H54 (cell line): ENCODE data around the gene EIF5A.

Source experiments
- DNase-seq: peaks from one replicate; pipeline ENCODE4 v3.0.0; 2011; ENCODE audit warnings: low spot score, mixed read lengths; ENCODE audit not compliant: insufficient read length
- FAIRE-seq: peaks from 3 replicates; lab custom pipeline; 2011; peaks lifted over from hg19 to GRCh38; lab: Jason Lieb, UNC
- POLR2A ChIP-seq: IDR thresholded peaks from 2 replicates; pipeline ENCODE4 v1.6.1; 2011; ENCODE audit warnings: low read depth, mild to moderate bottlenecking, low read length

The EIF5A gene

GRCh38 chr17:7281074-7281952 lies 26.1 kb upstream of the EIF5A start, which contains the start of gene SLC2A4:
Gene SLC2A4, plus strand, starts transcription at chr17:7281718. Its CDS starts 217 bp downstream, at chr17:7281935.
- peak; percentile 94 for DNase-seq
- no peak for TF ChIP-seq POLR2A
- peak; percentile 80 for FAIRE-seq

GRCh38 chr17:7281953-7282751 lies 25.3 kb upstream of the EIF5A start:
- no peak for TF ChIP-seq POLR2A
- FAIRE-seq = no peak
- no peak for DNase-seq

GRCh38 chr17:7282752-7283321 lies 24.6 kb upstream of the EIF5A start:
- DNase-seq = no peak
- FAIRE-seq = no peak
- TF ChIP-seq POLR2A = no peak

GRCh38 chr17:7283471-7284216 lies 23.8 kb upstream of the EIF5A start:
- TF ChIP-seq POLR2A = no peak
- FAIRE-seq = no peak
- no peak for DNase-seq

- DNase-seq (no peak), FAIRE-seq (no peak)
- TF ChIP-seq POLR2A = no peak
Observed at GRCh38 chr17:7284911-7285310, 22.5 kb upstream of the EIF5A start.

GRCh38 chr17:7285679-7286078 lies 21.7 kb upstream of the EIF5A start:
- DNase-seq (no peak), FAIRE-seq (no peak)

GRCh38 chr17:7289256-7290032 lies 18.0 kb upstream of the EIF5A start:
- TF ChIP-seq POLR2A = no peak
- DNase-seq (no peak), FAIRE-seq (no peak)

More at GRCh38 chr17:7285679-7286078, 21.7 kb upstream of the EIF5A start:
- TF ChIP-seq POLR2A = no peak

GRCh38 chr17:7290166-7290565 lies 17.3 kb upstream of the EIF5A start:
- no peak for TF ChIP-seq POLR2A

GRCh38 chr17:7290685-7291084 lies 16.7 kb upstream of the EIF5A start:
- TF ChIP-seq POLR2A = no peak
- FAIRE-seq (no peak), DNase-seq (no peak)

More at GRCh38 chr17:7290166-7290565, 17.3 kb upstream of the EIF5A start:
- no peak for FAIRE-seq
- DNase-seq = no peak

- no peak for TF ChIP-seq POLR2A
- FAIRE-seq = no peak
- no peak for DNase-seq
Observed at GRCh38 chr17:7292194-7292593, 15.2 kb upstream of the EIF5A start.

- no peak for TF ChIP-seq POLR2A
- no peak for DNase-seq
- no peak for FAIRE-seq
Observed at GRCh38 chr17:7292729-7293128, 14.7 kb upstream of the EIF5A start.

GRCh38 chr17:7293159-7293558 lies 14.3 kb upstream of the EIF5A start:
- DNase-seq (no peak), FAIRE-seq (no peak)
- TF ChIP-seq POLR2A = no peak

- no peak for TF ChIP-seq POLR2A
- FAIRE-seq = no peak
- DNase-seq = no peak
Observed at GRCh38 chr17:7293816-7294613, 13.4 kb upstream of the EIF5A start.
